Dermis blood vessel endothelial cell (primary cell): ENCODE results near the gene PIGR. TPM values are rescaled to one million over a fixed set of nuclear protein-coding genes. Genes with fewer than 3 reads are reported as not detected.

Source experiments
- DNase-seq: peaks from one replicate; pipeline ENCODE4 v3.0.0; 2010
- total RNA-seq: library from RNA; depleted of rRNA; stranded (reverse); fragments of >200 nt; gene quantifications from 2 replicates; pipeline ENCODE4 v1.2.3, GENCODE V29; 2014

Gene PIGR
- total RNA-seq, 1 donor from 2014 or later = under 0.01 TPM

- peak; percentile 38 for DNase-seq
Measured at GRCh38 chr1:206907304-206907991, 38.8 kb downstream of the PIGR start.

- no peak for DNase-seq
Measured at GRCh38 chr1:206905295-206906164, 40.7 kb downstream of the PIGR start.

GRCh38 chr1:206904423-206905142, 41.7 kb downstream of the PIGR start:
- DNase-seq = no peak

- DNase-seq = no peak
Measured at GRCh38 chr1:206903687-206904086, 42.6 kb downstream of the PIGR start.

GRCh38 chr1:206902702-206903101, 43.6 kb downstream of the PIGR start:
- no peak for DNase-seq

- DNase-seq = no peak
Measured at GRCh38 chr1:206901944-206902343, 44.3 kb downstream of the PIGR start.

GRCh38 chr1:206900149-206900548, 46.1 kb downstream of the PIGR start:
- no peak for DNase-seq

GRCh38 chr1:206899717-206900116, 46.5 kb downstream of the PIGR start:
- DNase-seq = no peak

- no peak for DNase-seq
Measured at GRCh38 chr1:206898915-206899431, 47.3 kb downstream of the PIGR start.

- no peak for DNase-seq
Measured at GRCh38 chr1:206898089-206898914, 48.0 kb downstream of the PIGR start.

- no peak for DNase-seq
Measured at GRCh38 chr1:206897175-206897574, 49.1 kb downstream of the PIGR start, which contains the start of gene IL24. IL24 (plus strand) TSS chr1:206897443; CDS start chr1:206897833, 390 bp downstream.

GRCh38 chr1:206896261-206896660, 50.0 kb downstream of the PIGR start:
- DNase-seq = no peak

GRCh38 chr1:206895837-206896242, 50.4 kb downstream of the PIGR start:
- DNase-seq = no peak

GRCh38 chr1:206895325-206895724, 50.9 kb downstream of the PIGR start:
- no peak for DNase-seq

- DNase-seq = no peak
Measured at GRCh38 chr1:206893380-206893779, 52.9 kb downstream of the PIGR start.

- no peak for DNase-seq
Measured at GRCh38 chr1:206892351-206892984, 53.8 kb downstream of the PIGR start.

GRCh38 chr1:206891412-206891811, 54.9 kb downstream of the PIGR start:
- DNase-seq = no peak

- DNase-seq = peak; percentile 28
Measured at GRCh38 chr1:206890125-206891060, 55.9 kb downstream of the PIGR start.

GRCh38 chr1:206887701-206888100, 58.6 kb downstream of the PIGR start:
- DNase-seq = no peak

- DNase-seq = no peak
Measured at GRCh38 chr1:206886831-206887230, 59.4 kb downstream of the PIGR start.
